ENCODE data around the gene CHTOP.

The CHTOP gene

DNA sequence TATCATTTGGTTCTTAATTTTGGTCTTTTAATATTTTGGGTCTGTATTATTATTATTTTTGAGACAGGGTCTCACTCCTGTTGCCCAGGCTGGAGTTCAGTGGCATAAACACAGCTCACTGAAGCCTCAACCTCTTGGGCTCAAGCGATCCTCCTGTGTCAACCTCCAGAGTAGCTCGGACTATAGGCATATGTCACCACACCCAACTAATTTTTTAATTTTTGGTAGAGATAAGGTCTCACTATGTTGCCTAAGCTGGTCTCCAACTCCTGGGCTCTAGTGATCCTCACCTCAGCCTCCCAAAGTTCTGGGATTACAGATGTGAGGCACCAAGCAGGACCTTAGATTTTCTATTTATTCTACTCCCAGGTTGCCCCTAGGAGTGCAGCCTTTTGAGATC, 39.6 kb downstream of the CHTOP start:
- TF ChIP-seq FOXM1 (IDR thresholded peaks at IDR 0.05; ENCODE audit: borderline replicate concordance, low read depth) (no peak), NFIC (IDR thresholded peaks at IDR 0.05) (no peak), RAD21 (IDR thresholded peaks at IDR 0.05; ENCODE audit: low read depth) (no peak), YY1 (IDR thresholded peaks at IDR 0.05; ENCODE audit: low read depth) (no peak), ZBTB7A (IDR thresholded peaks at IDR 0.05; ENCODE audit: low read depth) (no peak), TCF12 (IDR thresholded peaks at IDR 0.05; ENCODE audit: low read depth) (no peak)
- TF ChIP-seq, protein P1, sequence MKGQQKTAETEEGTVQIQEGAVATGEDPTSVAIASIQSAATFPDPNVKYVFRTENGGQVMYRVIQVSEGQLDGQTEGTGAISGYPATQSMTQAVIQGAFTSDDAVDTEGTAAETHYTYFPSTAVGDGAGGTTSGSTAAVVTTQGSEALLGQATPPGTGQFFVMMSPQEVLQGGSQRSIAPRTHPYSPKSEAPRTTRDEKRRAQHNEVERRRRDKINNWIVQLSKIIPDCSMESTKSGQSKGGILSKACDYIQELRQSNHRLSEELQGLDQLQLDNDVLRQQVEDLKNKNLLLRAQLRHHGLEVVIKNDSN (IDR thresholded peaks at IDR 0.05): no peak

DNA sequence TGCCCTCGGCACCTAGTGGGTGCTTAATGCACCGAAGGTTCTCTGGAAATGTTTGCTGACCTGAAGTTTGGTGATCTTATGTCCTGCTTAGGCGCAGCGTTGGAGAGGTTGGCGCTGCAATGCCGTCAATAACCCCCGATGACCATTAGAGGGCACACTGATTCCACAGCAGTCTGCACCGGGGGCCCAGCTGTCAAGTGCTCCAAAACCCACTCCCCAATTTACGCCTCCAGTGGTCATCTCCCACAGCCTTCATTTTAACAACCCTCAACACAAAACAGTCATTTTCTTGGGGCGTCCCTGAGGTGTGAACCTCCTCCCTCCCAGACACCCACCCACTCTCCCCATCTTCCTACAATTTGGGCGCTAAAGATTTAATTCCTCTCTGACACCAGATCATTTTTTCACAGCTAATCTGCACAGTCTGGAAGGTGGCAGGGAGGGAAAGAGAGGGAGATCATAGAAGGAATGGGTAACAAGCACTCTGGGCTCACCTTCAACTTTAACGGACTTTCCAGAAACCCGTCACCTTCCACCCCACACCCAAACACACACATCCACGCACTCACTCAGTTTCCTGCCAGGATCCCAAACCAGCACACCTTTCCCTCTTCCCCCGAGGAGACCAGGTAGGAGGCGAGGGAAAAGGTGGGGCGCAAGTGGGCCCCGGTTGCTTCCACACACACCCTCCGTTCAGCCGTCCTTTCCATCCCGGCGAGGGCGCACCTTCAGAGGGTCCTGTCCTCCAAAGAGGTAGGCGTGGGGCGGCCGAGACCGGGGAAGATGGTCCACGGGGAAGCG, 44.1 kb downstream of the CHTOP start:
- TF ChIP-seq FOXM1 (IDR thresholded peaks at IDR 0.05; ENCODE audit: borderline replicate concordance, low read depth) (no peak), ZBTB7A (IDR thresholded peaks at IDR 0.05; ENCODE audit: low read depth) (peak; percentile 85; the same call in 1 of the 2 replicates), RAD21 (IDR thresholded peaks at IDR 0.05; ENCODE audit: low read depth) (peak; percentile 94), NFIC (IDR thresholded peaks at IDR 0.05) (no peak)

- TF ChIP-seq REST (IDR thresholded peaks at IDR 0.05; ENCODE audit: low read depth) (no peak), ZBTB7A (IDR thresholded peaks at IDR 0.05; ENCODE audit: low read depth) (peak; percentile 58), EP300 (IDR thresholded peaks at IDR 0.05; ENCODE audit: borderline replicate concordance) (no peak), NFIC (IDR thresholded peaks at IDR 0.05) (0 out of 2 replicates have a peak, but pooled peaks have one; percentile 21), CEBPB (IDR thresholded peaks at IDR 0.05) (no peak), EGR1 (IDR thresholded peaks at IDR 0.05) (no peak), CREB1 (IDR thresholded peaks at IDR 0.05; ENCODE audit: low read depth) (no peak)
- TF ChIP-seq, protein P1 (IDR thresholded peaks at IDR 0.05): no peak
- TF ChIP-seq, protein P2, sequence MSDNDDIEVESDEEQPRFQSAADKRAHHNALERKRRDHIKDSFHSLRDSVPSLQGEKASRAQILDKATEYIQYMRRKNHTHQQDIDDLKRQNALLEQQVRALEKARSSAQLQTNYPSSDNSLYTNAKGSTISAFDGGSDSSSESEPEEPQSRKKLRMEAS (IDR thresholded peaks at IDR 0.05): peak; percentile 88
Measured at GRCh38 chr1:153678519-153679336, 44.9 kb downstream of the CHTOP start, which contains the start of gene NPR1. TSS of gene NPR1 (plus strand) at chr1:153678688. CDS start at chr1:153679109, 421 bp downstream.

DNA sequence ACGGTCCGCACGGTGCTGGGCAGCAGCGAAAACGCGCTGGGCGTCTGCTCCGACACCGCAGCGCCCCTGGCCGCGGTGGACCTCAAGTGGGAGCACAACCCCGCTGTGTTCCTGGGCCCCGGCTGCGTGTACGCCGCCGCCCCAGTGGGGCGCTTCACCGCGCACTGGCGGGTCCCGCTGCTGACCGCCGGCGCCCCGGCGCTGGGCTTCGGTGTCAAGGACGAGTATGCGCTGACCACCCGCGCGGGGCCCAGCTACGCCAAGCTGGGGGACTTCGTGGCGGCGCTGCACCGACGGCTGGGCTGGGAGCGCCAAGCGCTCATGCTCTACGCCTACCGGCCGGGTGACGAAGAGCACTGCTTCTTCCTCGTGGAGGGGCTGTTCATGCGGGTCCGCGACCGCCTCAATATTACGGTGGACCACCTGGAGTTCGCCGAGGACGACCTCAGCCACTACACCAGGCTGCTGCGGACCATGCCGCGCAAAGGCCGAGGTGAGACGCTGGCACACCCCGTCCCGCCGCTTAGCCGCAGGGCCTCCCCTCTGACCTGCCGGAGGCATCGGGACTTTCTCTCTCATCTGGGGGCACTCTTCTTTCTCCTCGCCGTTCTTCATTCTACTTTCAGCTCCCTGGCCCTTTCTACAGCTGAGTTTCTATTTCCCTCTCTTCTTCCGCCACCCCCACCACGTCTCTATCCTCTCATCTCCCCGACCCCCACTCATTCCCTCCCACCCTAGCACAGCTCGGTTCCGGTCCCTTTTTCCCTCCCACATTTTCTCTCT, 45.7 kb downstream of the CHTOP start:
- no peak for TF ChIP-seq FOXM1 (IDR thresholded peaks at IDR 0.05; ENCODE audit: borderline replicate concordance, low read depth)
- TF ChIP-seq ZBTB7A (IDR thresholded peaks at IDR 0.05; ENCODE audit: low read depth): peak; percentile 19; the same call in 1 of the 2 replicates

DNA sequence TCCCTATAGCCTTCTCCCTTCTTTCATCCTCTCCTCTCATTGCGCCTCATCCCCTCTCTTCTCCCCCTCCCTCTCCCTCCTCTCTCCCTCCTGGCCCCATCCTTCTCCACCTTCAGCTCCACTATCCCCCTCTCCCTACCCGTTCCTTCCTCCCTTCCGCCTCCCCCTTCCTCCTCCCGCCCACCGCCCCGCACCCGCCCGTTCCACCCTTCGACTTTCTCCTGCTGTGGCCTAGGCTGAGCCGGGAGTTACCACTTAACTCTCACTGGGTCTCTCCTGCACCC, 46.2 kb downstream of the CHTOP start:
- TF ChIP-seq YY1 (IDR thresholded peaks at IDR 0.05; ENCODE audit: low read depth): no peak
- no peak for TF ChIP-seq REST (IDR thresholded peaks at IDR 0.05; ENCODE audit: low read depth)
- TF ChIP-seq, protein P1 (IDR thresholded peaks at IDR 0.05): no peak
- TF ChIP-seq EGR1 (IDR thresholded peaks at IDR 0.05): no peak
- TF ChIP-seq, protein P2 (IDR thresholded peaks at IDR 0.05): no peak
- no peak for TF ChIP-seq ZBTB7A (IDR thresholded peaks at IDR 0.05; ENCODE audit: low read depth)
- no peak for TF ChIP-seq CEBPB (IDR thresholded peaks at IDR 0.05)
- no peak for TF ChIP-seq EP300 (IDR thresholded peaks at IDR 0.05; ENCODE audit: borderline replicate concordance)
- TF ChIP-seq TEAD4 (IDR thresholded peaks at IDR 0.05): no peak
- TF ChIP-seq NFIC (IDR thresholded peaks at IDR 0.05): no peak
- TF ChIP-seq CREB1 (IDR thresholded peaks at IDR 0.05; ENCODE audit: low read depth): no peak
- no peak for TF ChIP-seq FOXM1 (IDR thresholded peaks at IDR 0.05; ENCODE audit: borderline replicate concordance, low read depth)
- TF ChIP-seq TCF12 (IDR thresholded peaks at IDR 0.05; ENCODE audit: low read depth): no peak
- TF ChIP-seq TAF1 (IDR thresholded peaks at IDR 0.05; ENCODE audit: low read depth): no peak
- TF ChIP-seq RAD21 (IDR thresholded peaks at IDR 0.05; ENCODE audit: low read depth): no peak

All from Ishikawa (cell line).